Measurements from ENCODE around the gene GGTLC2. TPM values are rescaled to one million over a fixed set of nuclear protein-coding genes. Genes with fewer than 3 reads are reported as not detected.
A peak's percentile ranks its signal among the peaks of the same experiment; 100 is the strongest.

Gene GGTLC2
- total and polyA plus RNA-seq, 4 donors = 0.63 TPM; not detected in 3

DNA sequence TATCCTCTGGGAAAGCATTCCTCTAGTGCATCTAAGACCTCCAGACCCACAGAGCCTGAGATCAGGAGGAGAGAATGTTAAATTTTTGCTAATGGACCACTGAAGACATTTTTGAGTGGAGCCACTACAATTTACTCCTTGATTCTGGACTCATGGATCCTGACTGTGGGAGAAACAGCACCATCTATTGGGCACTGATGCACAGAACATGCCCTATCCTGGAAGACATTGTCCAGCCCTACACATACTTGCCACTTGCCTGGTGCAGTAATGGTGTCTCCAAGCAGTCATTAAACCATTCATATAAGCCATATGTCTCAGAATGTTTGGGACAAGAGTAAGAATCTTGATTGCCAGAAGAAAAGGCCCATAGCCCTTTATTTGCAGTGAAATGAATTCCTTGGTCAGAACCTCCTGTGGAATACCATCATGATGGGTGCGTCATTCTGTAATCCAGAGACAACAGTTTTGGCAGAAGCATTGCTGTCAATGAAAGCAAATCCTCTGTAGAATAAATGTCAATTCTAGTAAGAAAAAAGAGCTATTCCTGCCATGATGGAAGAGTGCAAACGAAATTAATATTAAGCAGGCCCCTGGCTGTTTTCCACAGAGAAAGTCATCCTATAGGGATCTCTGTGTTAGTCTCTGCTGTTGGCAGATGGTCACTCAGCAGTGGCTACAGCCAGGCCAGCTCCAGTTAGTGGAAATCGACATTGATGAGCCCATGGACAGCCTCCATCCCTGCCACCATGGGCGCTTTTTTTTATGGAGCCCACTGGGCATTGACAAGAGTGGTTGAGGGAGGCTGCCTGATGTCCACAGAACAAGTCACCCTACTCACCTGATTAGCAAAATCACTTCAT is 43.5 kb downstream of the GGTLC2 start:
- H3K9me3 ChIP-seq (ENCODE audit: control insufficient read depth, insufficient read depth, low read length) = no peaks in the 10 kb centered on the region
- H3K4me3 ChIP-seq (ENCODE audit: low read depth, low read length) = no peak overlapping the region
- no peaks in the 10 kb centered on the region for H3K27me3 ChIP-seq (ENCODE audit: control insufficient read depth, insufficient read depth, low read length)
- H3K27ac ChIP-seq (ENCODE audit: low read depth, low read length) = no peak overlapping the region
- DNase-seq (ENCODE audit: low read depth in 4 of 6, low spot score in 6 of 6) = peak in 5 of 6 donors; percentile 7 to 82 (median 28)
- no peaks in the 10 kb centered on the region for H3K36me3 ChIP-seq (ENCODE audit: control insufficient read depth, insufficient read depth, low read length)
- peaks cover 4% of the 10 kb centered on the region for H3K4me1 ChIP-seq (ENCODE audit: control insufficient read depth, insufficient read depth, low read length)
- WGBS (ENCODE audit: insufficient coverage) = 85% methylated on average over 3 of the region's 4 CpGs

DNA sequence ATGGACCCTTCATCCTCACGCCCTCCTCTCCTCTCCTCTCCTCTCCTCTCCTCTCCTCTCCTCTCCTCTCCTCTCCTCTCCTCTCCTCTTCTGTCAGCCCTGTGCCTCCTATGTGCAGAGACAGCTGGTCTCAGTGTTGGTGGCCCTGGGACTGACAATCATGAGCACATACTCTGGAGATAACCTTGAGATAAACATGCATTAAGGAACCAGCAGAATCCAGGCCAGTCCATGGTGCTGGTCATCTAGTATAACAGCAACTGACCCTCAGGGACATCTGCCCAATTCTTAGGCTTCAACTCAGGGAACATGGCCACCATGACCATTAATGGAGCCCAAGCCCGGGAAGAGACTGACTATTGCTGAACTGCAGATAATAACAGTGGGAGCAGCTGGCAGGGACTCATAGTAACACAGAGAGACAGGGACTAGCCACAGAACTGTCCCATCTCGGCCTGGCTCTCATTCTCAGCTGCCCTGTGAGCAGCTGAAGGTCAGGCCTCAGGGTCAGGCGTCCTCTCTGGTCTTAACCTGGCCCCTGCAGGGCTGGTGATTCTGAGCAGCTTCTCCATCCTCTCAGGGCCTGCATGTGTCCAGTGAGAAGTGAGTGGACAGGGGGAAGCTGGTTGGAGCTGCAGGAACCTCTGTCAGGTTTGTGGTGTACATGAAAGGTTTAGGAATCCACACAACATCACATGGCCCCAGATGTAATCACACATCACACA is 45.4 kb downstream of the GGTLC2 start:
- WGBS (ENCODE audit: insufficient coverage) = 80% methylated on average over 3 of the region's 4 CpGs
- H3K4me1 ChIP-seq (ENCODE audit: control insufficient read depth, insufficient read depth, low read length) = no peaks in the 10 kb centered on the region
- no peak overlapping the region for H3K4me3 ChIP-seq (ENCODE audit: low read depth, low read length)
- no peaks in the 10 kb centered on the region for H3K27me3 ChIP-seq (ENCODE audit: control insufficient read depth, insufficient read depth, low read length)
- no peak overlapping the region for H3K27ac ChIP-seq (ENCODE audit: low read depth, low read length)
- H3K9me3 ChIP-seq (ENCODE audit: control insufficient read depth, insufficient read depth, low read length) = no peaks in the 10 kb centered on the region
- H3K36me3 ChIP-seq (ENCODE audit: control insufficient read depth, insufficient read depth, low read length) = no peaks in the 10 kb centered on the region
- DNase-seq (ENCODE audit: low read depth in 4 of 6, low spot score in 6 of 6) = no peak

GRCh38 chr22:22691055-22691454 is 46.6 kb downstream of the GGTLC2 start:
- no peak for DNase-seq (ENCODE audit: low read depth in 4 of 6, low spot score in 6 of 6)
- Histone ChIP-seq H3K4me3 (ENCODE audit: low read depth, low read length) (no peak overlapping the region), H3K27ac (ENCODE audit: low read depth, low read length) (no peak overlapping the region), H3K27me3 (ENCODE audit: control insufficient read depth, insufficient read depth, low read length) (no peaks in the 10 kb centered on the region), H3K4me1 (ENCODE audit: control insufficient read depth, insufficient read depth, low read length) (no peaks in the 10 kb centered on the region), H3K36me3 (ENCODE audit: control insufficient read depth, insufficient read depth, low read length) (no peaks in the 10 kb centered on the region), H3K9me3 (ENCODE audit: control insufficient read depth, insufficient read depth, low read length) (no peaks in the 10 kb centered on the region)
- 88% methylated on average over 5 of the region's 5 CpGs for WGBS (ENCODE audit: insufficient coverage)

- DNase-seq (ENCODE audit: low read depth in 4 of 6, low spot score in 6 of 6) = no peak
- no peaks in the 10 kb centered on the region for H3K9me3 ChIP-seq (ENCODE audit: control insufficient read depth, insufficient read depth, low read length)
- 80% methylated on average over 7 of the region's 8 CpGs for WGBS (ENCODE audit: insufficient coverage)
- H3K4me3 ChIP-seq (ENCODE audit: low read depth, low read length) = no peak overlapping the region
- H3K27ac ChIP-seq (ENCODE audit: low read depth, low read length) = no peak overlapping the region
- H3K36me3 ChIP-seq (ENCODE audit: control insufficient read depth, insufficient read depth, low read length) = no peaks in the 10 kb centered on the region
- H3K27me3 ChIP-seq (ENCODE audit: control insufficient read depth, insufficient read depth, low read length) = no peaks in the 10 kb centered on the region
- H3K4me1 ChIP-seq (ENCODE audit: control insufficient read depth, insufficient read depth, low read length) = no peaks in the 10 kb centered on the region
These were observed 47.6 kb downstream of the GGTLC2 start for GRCh38 chr22:22691716-22692701.

DNA sequence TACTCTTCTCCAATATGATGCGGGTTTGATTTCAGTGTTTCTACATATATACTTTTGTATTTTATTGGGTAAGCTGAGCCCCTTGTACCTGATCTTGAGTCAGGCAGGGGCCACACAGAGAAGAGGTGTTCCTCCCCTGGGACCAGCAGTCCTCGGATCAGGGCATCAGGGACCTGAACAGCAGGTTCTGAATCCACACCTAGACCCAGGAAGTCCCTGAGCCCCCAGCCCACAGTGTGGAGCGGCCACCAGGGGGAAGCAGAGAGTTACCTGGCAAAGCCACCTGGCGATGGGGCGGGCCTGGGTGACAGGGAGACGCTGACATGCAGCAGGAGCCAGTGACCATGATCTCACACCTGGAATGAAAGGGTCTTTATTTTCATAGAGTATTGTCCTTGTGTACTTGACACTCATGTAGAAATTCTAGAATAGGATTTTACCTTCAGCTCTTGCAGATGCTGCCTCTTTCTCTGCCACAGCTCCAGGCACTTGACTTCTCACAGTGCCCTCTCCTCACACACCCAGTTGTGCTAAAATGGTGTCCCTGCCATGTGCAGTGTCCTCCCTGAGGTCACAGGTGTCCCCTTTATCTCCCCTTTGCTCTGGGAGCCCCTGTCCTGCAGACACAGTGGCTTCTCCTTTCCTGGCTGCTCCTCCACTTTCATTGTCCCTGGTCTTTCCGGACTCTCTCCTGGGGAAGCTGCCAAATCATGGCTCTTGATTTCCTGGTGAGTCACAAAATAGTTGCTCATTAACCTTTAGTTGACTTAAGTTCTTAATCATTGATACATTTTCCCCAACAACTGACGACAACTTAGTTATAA is 48.5 kb downstream of the GGTLC2 start:
- Histone ChIP-seq H3K4me3 (ENCODE audit: low read depth, low read length) (no peak overlapping the region), H3K36me3 (ENCODE audit: control insufficient read depth, insufficient read depth, low read length) (no peaks in the 10 kb centered on the region), H3K27me3 (ENCODE audit: control insufficient read depth, insufficient read depth, low read length) (no peaks in the 10 kb centered on the region), H3K27ac (ENCODE audit: low read depth, low read length) (no peak overlapping the region), H3K4me1 (ENCODE audit: control insufficient read depth, insufficient read depth, low read length) (no peaks in the 10 kb centered on the region), H3K9me3 (ENCODE audit: control insufficient read depth, insufficient read depth, low read length) (no peaks in the 10 kb centered on the region)
- WGBS (ENCODE audit: insufficient coverage) = 47% methylated on average over 6 of the region's 8 CpGs
- DNase-seq (ENCODE audit: low read depth in 4 of 6, low spot score in 6 of 6) = peak in 1 of 6 donors; percentile 6

DNA sequence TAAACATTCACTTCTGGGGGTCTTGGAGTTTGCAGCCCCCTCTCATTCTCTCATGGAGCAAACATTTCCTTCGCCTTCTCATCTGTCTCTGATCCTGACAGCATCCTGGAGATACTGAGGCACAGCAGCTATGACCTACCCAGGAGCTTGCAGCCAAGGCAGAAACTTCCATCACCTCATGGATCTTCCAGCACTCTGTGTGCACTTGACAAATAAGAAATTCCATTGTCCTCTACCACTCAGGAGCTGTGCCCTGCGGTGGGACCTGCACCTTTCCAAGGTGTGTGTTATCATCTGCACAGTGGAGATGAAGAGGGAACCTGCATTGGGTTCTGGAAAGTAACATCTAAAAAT is 49.1 kb downstream of the GGTLC2 start:
- 80% methylated on average over 1 of the region's 2 CpGs for WGBS (ENCODE audit: insufficient coverage)
- DNase-seq (ENCODE audit: low read depth in 4 of 6, low spot score in 6 of 6) = no peak
- H3K27me3 ChIP-seq (ENCODE audit: control insufficient read depth, insufficient read depth, low read length) = no peaks in the 10 kb centered on the region
- no peaks in the 10 kb centered on the region for H3K36me3 ChIP-seq (ENCODE audit: control insufficient read depth, insufficient read depth, low read length)
- H3K4me3 ChIP-seq (ENCODE audit: low read depth, low read length) = no peak overlapping the region
- no peaks in the 10 kb centered on the region for H3K9me3 ChIP-seq (ENCODE audit: control insufficient read depth, insufficient read depth, low read length)
- no peak overlapping the region for H3K27ac ChIP-seq (ENCODE audit: low read depth, low read length)
- H3K4me1 ChIP-seq (ENCODE audit: control insufficient read depth, insufficient read depth, low read length) = no peaks in the 10 kb centered on the region

GRCh38 chr22:22694106-22694505 is 49.7 kb downstream of the GGTLC2 start:
- Histone ChIP-seq H3K36me3 (ENCODE audit: control insufficient read depth, insufficient read depth, low read length) (no peaks in the 10 kb centered on the region), H3K27me3 (ENCODE audit: control insufficient read depth, insufficient read depth, low read length) (no peaks in the 10 kb centered on the region), H3K4me3 (ENCODE audit: low read depth, low read length) (no peak overlapping the region), H3K9me3 (ENCODE audit: control insufficient read depth, insufficient read depth, low read length) (no peaks in the 10 kb centered on the region), H3K27ac (ENCODE audit: low read depth, low read length) (no peak overlapping the region), H3K4me1 (ENCODE audit: control insufficient read depth, insufficient read depth, low read length) (no peaks in the 10 kb centered on the region)
- DNase-seq (ENCODE audit: low read depth in 4 of 6, low spot score in 6 of 6) = no peak
- 72% methylated on average over 1 of the region's 1 CpG for WGBS (ENCODE audit: insufficient coverage)

DNA sequence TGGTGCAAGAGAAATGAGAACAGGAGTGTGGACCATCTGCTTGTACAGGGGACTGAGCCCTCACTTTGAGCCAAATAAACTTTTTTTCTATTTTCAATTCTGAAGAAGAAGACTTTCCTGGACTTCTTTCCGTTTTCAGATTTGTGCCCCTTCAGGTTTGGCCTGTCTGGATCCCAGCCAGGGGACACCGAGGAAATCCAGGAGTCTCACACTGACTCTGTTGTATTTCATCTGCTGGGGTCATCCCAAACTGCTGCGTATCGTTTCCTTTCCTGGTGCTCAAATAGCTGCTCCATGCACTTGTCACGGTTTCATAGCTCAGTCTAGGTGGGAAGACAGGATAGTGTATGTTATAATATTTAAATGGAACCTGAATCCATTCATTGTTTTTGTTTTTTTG is 51.7 kb downstream of the GGTLC2 start:
- H3K27ac ChIP-seq (ENCODE audit: low read depth, low read length) = no peak overlapping the region
- H3K4me1 ChIP-seq (ENCODE audit: control insufficient read depth, insufficient read depth, low read length) = no peaks in the 10 kb centered on the region
- 85% methylated on average over 5 of the region's 5 CpGs for WGBS (ENCODE audit: insufficient coverage)
- no peaks in the 10 kb centered on the region for H3K9me3 ChIP-seq (ENCODE audit: control insufficient read depth, insufficient read depth, low read length)
- H3K4me3 ChIP-seq (ENCODE audit: low read depth, low read length) = no peak overlapping the region
- no peaks in the 10 kb centered on the region for H3K36me3 ChIP-seq (ENCODE audit: control insufficient read depth, insufficient read depth, low read length)
- no peaks in the 10 kb centered on the region for H3K27me3 ChIP-seq (ENCODE audit: control insufficient read depth, insufficient read depth, low read length)
- no peak for DNase-seq (ENCODE audit: low read depth in 4 of 6, low spot score in 6 of 6)
